PFSK-1 (cell line): ENCODE data around the gene TRERF1.

Source experiments
- FOXP2 ChIP-seq: optimal IDR thresholded peaks from 2 replicates; pipeline ENCODE3; 2011; ENCODE audit warnings: borderline replicate concordance, control low read depth, inconsistent platforms; ENCODE audit not compliant: insufficient read depth; ENCODE audit errors: extremely low read length, extremely low read depth
- POLR2AphosphoS5 ChIP-seq: IDR thresholded peaks from 2 replicates; pipeline ENCODE4 v1.6.1; 2012; ENCODE audit warnings: low read depth, mild to moderate bottlenecking, control low read depth, low read length, moderate library complexity
- SIN3A ChIP-seq: IDR thresholded peaks from 2 replicates; pipeline ENCODE4 v1.6.1; 2012; ENCODE audit warnings: mild to moderate bottlenecking, low read length, moderate library complexity, borderline replicate concordance; ENCODE audit not compliant: insufficient read depth
- TAF1 ChIP-seq: IDR thresholded peaks from 2 replicates; pipeline ENCODE4 v1.6.1; 2012; ENCODE audit warnings: low read length, control low read depth, borderline replicate concordance; ENCODE audit not compliant: insufficient read depth
- TF ChIP-seq, protein P1 (sequence below), 2 experiments: IDR thresholded peaks; 2 replicates each; pipeline versions ENCODE4 v1.6.1 to v1.8.0; 2011 to 2012; ENCODE audit warnings: low read depth in 2 of 2, low read length in 2 of 2, control low read depth in 1 of 2, inconsistent platforms in 1 of 2, mild to moderate bottlenecking in 1 of 2, moderate library complexity in 1 of 2; ENCODE audit not compliant: insufficient read depth in 1 of 2

Gene TRERF1

DNA sequence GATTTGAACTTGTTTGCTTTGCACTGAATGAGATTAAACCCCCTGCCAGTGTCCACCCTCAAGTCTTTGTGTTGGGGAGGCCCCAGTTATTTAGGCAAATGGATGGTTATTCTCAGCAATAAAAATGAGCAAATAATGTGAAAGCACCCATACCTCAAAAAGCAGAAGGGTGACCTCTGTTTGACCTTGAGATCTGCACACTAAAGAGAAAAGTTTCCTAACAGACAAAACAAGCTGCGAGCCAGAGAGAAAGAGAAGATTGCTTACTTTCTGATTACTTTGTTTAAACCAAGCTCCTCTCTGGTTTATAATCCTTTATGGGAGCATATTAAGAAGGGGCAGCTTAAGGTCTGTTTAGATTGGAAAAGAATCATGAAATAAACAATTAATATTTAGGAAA is 30.4 kb upstream of the TRERF1 start:
- no peak for TF ChIP-seq POLR2AphosphoS5
- TF ChIP-seq TAF1, result no peak
- no peak for TF ChIP-seq FOXP2
- TF ChIP-seq, protein P1, sequence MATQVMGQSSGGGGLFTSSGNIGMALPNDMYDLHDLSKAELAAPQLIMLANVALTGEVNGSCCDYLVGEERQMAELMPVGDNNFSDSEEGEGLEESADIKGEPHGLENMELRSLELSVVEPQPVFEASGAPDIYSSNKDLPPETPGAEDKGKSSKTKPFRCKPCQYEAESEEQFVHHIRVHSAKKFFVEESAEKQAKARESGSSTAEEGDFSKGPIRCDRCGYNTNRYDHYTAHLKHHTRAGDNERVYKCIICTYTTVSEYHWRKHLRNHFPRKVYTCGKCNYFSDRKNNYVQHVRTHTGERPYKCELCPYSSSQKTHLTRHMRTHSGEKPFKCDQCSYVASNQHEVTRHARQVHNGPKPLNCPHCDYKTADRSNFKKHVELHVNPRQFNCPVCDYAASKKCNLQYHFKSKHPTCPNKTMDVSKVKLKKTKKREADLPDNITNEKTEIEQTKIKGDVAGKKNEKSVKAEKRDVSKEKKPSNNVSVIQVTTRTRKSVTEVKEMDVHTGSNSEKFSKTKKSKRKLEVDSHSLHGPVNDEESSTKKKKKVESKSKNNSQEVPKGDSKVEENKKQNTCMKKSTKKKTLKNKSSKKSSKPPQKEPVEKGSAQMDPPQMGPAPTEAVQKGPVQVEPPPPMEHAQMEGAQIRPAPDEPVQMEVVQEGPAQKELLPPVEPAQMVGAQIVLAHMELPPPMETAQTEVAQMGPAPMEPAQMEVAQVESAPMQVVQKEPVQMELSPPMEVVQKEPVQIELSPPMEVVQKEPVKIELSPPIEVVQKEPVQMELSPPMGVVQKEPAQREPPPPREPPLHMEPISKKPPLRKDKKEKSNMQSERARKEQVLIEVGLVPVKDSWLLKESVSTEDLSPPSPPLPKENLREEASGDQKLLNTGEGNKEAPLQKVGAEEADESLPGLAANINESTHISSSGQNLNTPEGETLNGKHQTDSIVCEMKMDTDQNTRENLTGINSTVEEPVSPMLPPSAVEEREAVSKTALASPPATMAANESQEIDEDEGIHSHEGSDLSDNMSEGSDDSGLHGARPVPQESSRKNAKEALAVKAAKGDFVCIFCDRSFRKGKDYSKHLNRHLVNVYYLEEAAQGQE (IDR thresholded peaks at IDR 0.05; ENCODE audit: insufficient read depth in 1 of 2, low read depth in 2 of 2, low read length in 2 of 2), result no peak
- no peak for TF ChIP-seq SIN3A

DNA sequence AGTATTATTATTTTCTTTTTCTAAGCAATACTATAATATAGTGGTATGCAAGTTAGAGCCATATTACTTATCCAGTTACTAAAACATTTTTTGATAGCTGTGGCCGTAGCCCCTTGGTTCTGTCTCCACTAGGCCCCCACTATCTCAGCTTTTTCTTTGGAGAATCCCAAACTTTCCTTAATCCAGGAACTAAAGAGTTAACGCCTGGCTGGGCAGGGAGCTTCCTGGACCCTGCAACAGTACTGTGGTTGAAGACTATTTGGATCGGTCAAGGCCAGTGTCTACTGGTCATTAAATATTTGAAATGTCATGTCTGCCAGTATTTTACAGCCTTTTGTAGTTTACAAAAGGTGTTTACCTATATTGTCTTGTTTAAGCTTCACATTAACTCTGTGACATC is 20.0 kb upstream of the TRERF1 start:
- TF ChIP-seq, protein P1 (IDR thresholded peaks at IDR 0.05; ENCODE audit: insufficient read depth in 1 of 2, low read depth in 2 of 2, low read length in 2 of 2), result no peak
- TF ChIP-seq TAF1 (no peak), POLR2AphosphoS5 (no peak), FOXP2 (no peak), SIN3A (no peak)

DNA sequence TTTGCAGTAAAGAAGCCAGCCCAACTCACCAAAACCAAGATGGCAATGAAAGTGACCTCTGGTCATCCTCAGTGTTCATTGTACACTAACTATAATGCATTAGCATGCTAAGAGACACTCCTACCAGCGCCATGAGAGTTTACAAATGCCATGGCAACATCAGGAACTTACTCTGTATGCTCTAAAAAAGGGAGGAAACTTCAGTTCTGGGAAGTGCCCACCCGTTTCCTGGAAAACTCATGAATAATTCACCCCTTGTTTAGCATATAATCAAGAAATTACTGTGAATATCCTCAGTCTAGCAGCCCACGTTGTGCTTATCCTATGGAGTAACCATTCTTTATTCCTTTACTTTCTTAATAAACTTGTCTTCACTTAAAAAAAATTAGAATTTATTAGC is 19.4 kb upstream of the TRERF1 start:
- TF ChIP-seq TAF1 (no peak), POLR2AphosphoS5 (no peak), SIN3A (no peak), FOXP2 (no peak)
- TF ChIP-seq, protein P1 (IDR thresholded peaks at IDR 0.05; ENCODE audit: insufficient read depth in 1 of 2, low read depth in 2 of 2, low read length in 2 of 2), result no peak

DNA sequence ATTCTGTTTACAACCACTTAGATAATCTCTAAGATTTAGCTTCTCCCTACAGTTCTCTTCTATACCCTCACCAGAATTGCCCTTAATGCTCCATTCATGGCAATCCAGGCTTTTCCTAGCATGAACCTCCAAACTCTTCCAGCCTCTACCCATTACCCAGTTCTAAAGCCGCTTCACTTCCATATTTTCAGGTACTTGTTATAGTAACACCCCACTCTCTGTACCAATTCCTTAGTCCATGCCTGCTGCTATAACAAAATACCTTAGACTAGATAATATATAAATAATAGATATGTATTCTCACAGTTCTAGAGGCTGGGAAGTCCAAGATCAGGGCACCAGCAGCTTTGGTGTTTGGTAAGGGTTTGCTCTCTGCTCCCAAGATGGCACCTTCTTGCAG is 16.5 kb upstream of the TRERF1 start:
- TF ChIP-seq FOXP2 (no peak), TAF1 (no peak), SIN3A (no peak), POLR2AphosphoS5 (no peak)
- TF ChIP-seq, protein P1 (IDR thresholded peaks at IDR 0.05; ENCODE audit: insufficient read depth in 1 of 2, low read depth in 2 of 2, low read length in 2 of 2), result no peak

DNA sequence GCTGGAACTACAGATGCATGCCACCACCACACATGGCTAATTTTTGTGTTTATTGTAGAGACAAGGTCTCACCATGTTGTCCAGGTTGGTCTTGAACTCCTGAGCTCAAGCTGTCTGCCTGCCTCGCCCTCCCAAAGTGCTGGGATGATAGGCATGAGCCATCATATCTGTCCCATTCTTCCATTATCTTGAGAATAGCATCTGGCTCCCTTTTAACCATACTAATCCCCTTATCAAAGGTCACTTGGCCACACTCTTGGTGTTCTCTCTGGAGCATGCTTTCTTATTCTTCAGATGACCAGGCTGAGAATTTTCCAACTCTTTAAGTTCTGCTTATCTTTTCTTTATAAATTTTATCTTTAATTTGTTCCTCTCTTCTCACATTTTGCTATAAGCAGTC is 15.9 kb upstream of the TRERF1 start:
- TF ChIP-seq TAF1, result no peak
- no peak for TF ChIP-seq POLR2AphosphoS5
- TF ChIP-seq, protein P1 (IDR thresholded peaks at IDR 0.05; ENCODE audit: insufficient read depth in 1 of 2, low read depth in 2 of 2, low read length in 2 of 2), result no peak
- no peak for TF ChIP-seq SIN3A
- no peak for TF ChIP-seq FOXP2
